Brain microvascular endothelial cell (primary cell): ENCODE measurements around the gene DNAJB6.
A peak's percentile ranks its signal among the peaks of the same experiment; 100 is the strongest.

ENCODE experiments used
- DNase-seq: peaks from one replicate; pipeline ENCODE4 v3.0.0-alpha.2; 2020
- H3K27ac ChIP-seq: fragments of 250-450 bp; sonication (Bioruptor Pico); 2 replicates; pipeline ENCODE4 v1.5.1; 2020; ENCODE audit warnings: mild to moderate bottlenecking, moderate library complexity
- H3K27me3 ChIP-seq: fragments of 250-450 bp; sonication (Bioruptor Pico); replicated peaks from 2 replicates; pipeline ENCODE4 v1.5.1; 2020; ENCODE audit warnings: mild to moderate bottlenecking
- H3K36me3 ChIP-seq: fragments of 250-450 bp; sonication (Bioruptor Pico); replicated peaks from 2 replicates; pipeline ENCODE4 v1.5.1; 2020; ENCODE audit warnings: mild to moderate bottlenecking
- H3K4me3 ChIP-seq: 2 replicates; pipeline ENCODE4 v1.5.1; 2011; ENCODE audit warnings: low read depth, mild to moderate bottlenecking, control low read depth, low read length, moderate library complexity
- in situ Hi-C: cut with HindIII; loops from 2 replicates; pipeline ENCODE4 v1.10.0; 2017; ENCODE audit warnings: low sequenced_read_pairs, low pct_ligation_motif_present
- TF ChIP-seq, protein P1 (sequence below): IDR thresholded peaks from 2 replicates; pipeline ENCODE4 v1.5.1; 2011; ENCODE audit warnings: low read depth, mild to moderate bottlenecking, moderate library complexity, low read length, control low read depth, inconsistent platforms; ENCODE audit errors: missing control alignments

The DNAJB6 gene

GRCh38 chr7:157348548-157348947 lies 11.7 kb downstream of the DNAJB6 start:
- in situ Hi-C loops = loop anchor here (10.0 kb wide), 1 partner anchor 84 kb away; no protein-coding TSS in a partner anchor
- Histone ChIP-seq H3K36me3 (no peaks in the 10 kb centered on the region), H3K27ac (no peak overlapping the region), H3K27me3 (no peaks in the 10 kb centered on the region), H3K4me3 (no peak overlapping the region)
- TF ChIP-seq, protein P1, sequence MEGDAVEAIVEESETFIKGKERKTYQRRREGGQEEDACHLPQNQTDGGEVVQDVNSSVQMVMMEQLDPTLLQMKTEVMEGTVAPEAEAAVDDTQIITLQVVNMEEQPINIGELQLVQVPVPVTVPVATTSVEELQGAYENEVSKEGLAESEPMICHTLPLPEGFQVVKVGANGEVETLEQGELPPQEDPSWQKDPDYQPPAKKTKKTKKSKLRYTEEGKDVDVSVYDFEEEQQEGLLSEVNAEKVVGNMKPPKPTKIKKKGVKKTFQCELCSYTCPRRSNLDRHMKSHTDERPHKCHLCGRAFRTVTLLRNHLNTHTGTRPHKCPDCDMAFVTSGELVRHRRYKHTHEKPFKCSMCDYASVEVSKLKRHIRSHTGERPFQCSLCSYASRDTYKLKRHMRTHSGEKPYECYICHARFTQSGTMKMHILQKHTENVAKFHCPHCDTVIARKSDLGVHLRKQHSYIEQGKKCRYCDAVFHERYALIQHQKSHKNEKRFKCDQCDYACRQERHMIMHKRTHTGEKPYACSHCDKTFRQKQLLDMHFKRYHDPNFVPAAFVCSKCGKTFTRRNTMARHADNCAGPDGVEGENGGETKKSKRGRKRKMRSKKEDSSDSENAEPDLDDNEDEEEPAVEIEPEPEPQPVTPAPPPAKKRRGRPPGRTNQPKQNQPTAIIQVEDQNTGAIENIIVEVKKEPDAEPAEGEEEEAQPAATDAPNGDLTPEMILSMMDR = no peak
- DNase-seq = no peak

GRCh38 chr7:157352516-157352915 lies 15.7 kb downstream of the DNAJB6 start:
- DNase-seq = no peak
- in situ Hi-C loops = no loop called here
- no peak overlapping the region for H3K27ac ChIP-seq
- H3K4me3 ChIP-seq = no peak overlapping the region
- no peaks in the 10 kb centered on the region for H3K27me3 ChIP-seq
- TF ChIP-seq, protein P1 = no peak
- H3K36me3 ChIP-seq = no peaks in the 10 kb centered on the region

- no peak for DNase-seq
- no peak overlapping the region for H3K27ac ChIP-seq
- in situ Hi-C loops = no loop called here
- TF ChIP-seq, protein P1 = no peak
- no peaks in the 10 kb centered on the region for H3K27me3 ChIP-seq
- no peak overlapping the region for H3K4me3 ChIP-seq
- peaks cover 21% of the 10 kb centered on the region for H3K36me3 ChIP-seq
These were observed 19.1 kb downstream of the DNAJB6 start for GRCh38 chr7:157355784-157356511.

- no peaks in the 10 kb centered on the region for H3K27me3 ChIP-seq
- peaks cover 34% of the 10 kb centered on the region for H3K36me3 ChIP-seq
- no peak overlapping the region for H3K4me3 ChIP-seq
- no peak overlapping the region for H3K27ac ChIP-seq
- no peak for DNase-seq
- TF ChIP-seq, protein P1 = no peak
- in situ Hi-C loops = no loop called here
These were observed 20.6 kb downstream of the DNAJB6 start for GRCh38 chr7:157357129-157358040.

DNA sequence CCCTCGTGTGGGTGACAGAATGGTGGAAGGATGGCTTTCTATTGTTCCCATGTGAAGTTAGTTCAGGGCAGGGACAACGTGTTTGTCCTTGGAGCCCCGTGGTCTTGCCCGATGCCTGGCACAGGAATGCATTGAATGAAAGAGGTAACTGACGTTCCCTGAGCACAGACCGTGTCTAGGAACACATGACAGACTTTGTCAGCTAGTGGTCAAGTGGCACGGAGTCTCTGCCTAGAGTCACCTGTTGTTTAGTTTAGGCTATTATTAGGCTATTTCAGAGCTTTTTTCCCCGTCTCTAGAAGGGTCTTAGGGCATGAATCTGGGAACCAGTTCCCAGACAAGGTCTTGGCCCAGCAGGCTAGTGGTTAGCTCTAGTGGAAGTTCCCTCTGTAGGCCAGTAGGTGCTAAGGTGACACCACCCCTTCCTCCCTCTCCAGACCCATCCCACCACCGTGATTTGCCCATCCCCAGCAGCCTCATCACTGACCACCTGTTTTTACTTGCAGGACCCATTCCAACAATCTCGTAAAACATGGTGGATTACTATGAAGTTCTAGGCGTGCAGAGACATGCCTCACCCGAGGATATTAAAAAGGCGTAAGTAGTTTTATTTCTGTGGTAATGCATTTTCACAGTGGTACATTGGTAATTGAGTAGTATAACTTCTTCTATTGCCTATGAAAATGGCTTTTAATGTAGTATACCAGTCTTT lies 21.4 kb downstream of the DNAJB6 start:
- Histone ChIP-seq H3K4me3 (no peak overlapping the region), H3K27me3 (no peaks in the 10 kb centered on the region), H3K27ac (no peak overlapping the region), H3K36me3 (peaks cover 42% of the 10 kb centered on the region)
- TF ChIP-seq, protein P1 = peak; percentile 8
- in situ Hi-C loops = no loop called here
- DNase-seq = no peak
